Endometrial microvascular endothelial cells (primary cell): ENCODE measurements around the gene CCDC69. TPM values are rescaled to one million over a fixed set of nuclear protein-coding genes. Genes with fewer than 3 reads are reported as not detected.

Experiments used
- in situ Hi-C: cut with HindIII; loops from 2 replicates; pipeline ENCODE4 v1.10.0; 2017; ENCODE audit warnings: low sequenced_read_pairs, low pct_unique_long_range_greater_than_20kb; ENCODE audit errors: inconsistent ontology term
- total RNA-seq: library from RNA; depleted of rRNA; stranded (reverse); fragments of >200 nt; gene quantifications from one replicate; pipeline ENCODE4 v1.2.3, GENCODE V29; 2015; ENCODE audit errors: inconsistent ontology term

Gene CCDC69
- total RNA-seq, 1 donor from 2014 or later = 28.3 TPM

- in situ Hi-C loops = no loop called here
Measured at GRCh38 chr5:151225475-151225874, 1.6 kb upstream of the CCDC69 start.

- in situ Hi-C loops = no loop called here
Measured at GRCh38 chr5:151225071-151225470, 1.2 kb upstream of the CCDC69 start.

- in situ Hi-C loops = no loop called here
Measured at GRCh38 chr5:151224372-151224771, 480 bp upstream of the CCDC69 start.

GRCh38 chr5:151222790-151223446, 974 bp downstream of the CCDC69 start:
- in situ Hi-C loops = no loop called here

GRCh38 chr5:151222054-151222789, 1.7 kb downstream of the CCDC69 start:
- in situ Hi-C loops = no loop called here

- in situ Hi-C loops = no loop called here
Measured at GRCh38 chr5:151221574-151221973, 2.3 kb downstream of the CCDC69 start.

GRCh38 chr5:151219789-151220188, 4.1 kb downstream of the CCDC69 start:
- in situ Hi-C loops = no loop called here

GRCh38 chr5:151219138-151219537, 4.8 kb downstream of the CCDC69 start:
- in situ Hi-C loops = no loop called here

GRCh38 chr5:151218177-151218576, 5.7 kb downstream of the CCDC69 start:
- in situ Hi-C loops = no loop called here

- in situ Hi-C loops = no loop called here
Measured at GRCh38 chr5:151216781-151217180, 7.1 kb downstream of the CCDC69 start.

GRCh38 chr5:151215546-151215880, 8.4 kb downstream of the CCDC69 start:
- in situ Hi-C loops = no loop called here

GRCh38 chr5:151214614-151215545, 9.0 kb downstream of the CCDC69 start:
- in situ Hi-C loops = no loop called here

- in situ Hi-C loops = no loop called here
Measured at GRCh38 chr5:151213803-151214613, 9.9 kb downstream of the CCDC69 start.

- in situ Hi-C loops = no loop called here
Measured at GRCh38 chr5:151212406-151212798, 11.5 kb downstream of the CCDC69 start.

- in situ Hi-C loops = no loop called here
Measured at GRCh38 chr5:151208481-151208914, 15.4 kb downstream of the CCDC69 start.

GRCh38 chr5:151205411-151205810, 18.5 kb downstream of the CCDC69 start:
- in situ Hi-C loops = no loop called here

- in situ Hi-C loops = no loop called here
Measured at GRCh38 chr5:151204051-151204450, 19.8 kb downstream of the CCDC69 start.

- in situ Hi-C loops = no loop called here
Measured at GRCh38 chr5:151202381-151203139, 21.3 kb downstream of the CCDC69 start.
